M059J (cell line): ENCODE data around the gene MTSS2. TPM values are rescaled to one million over a fixed set of nuclear protein-coding genes. Genes with fewer than 3 reads are reported as not detected.
A peak's percentile ranks its signal among the peaks of the same experiment; 100 is the strongest.

Experiments used
- DNase-seq: peaks from one replicate; pipeline ENCODE4 v3.0.0-alpha.2; 2012; ENCODE audit warnings: low read depth
- total RNA-seq: library from RNA; depleted of rRNA; stranded (reverse); fragments of >200 nt; shearing (Covaris generic); gene quantifications from 2 replicates; pipeline ENCODE4 v1.2.3, GENCODE V29; 2014

The MTSS2 gene
- total RNA-seq, 1 experiment from 2014 or later: 69.0 TPM

- DNase-seq: peak; percentile 55
Observed at GRCh38 chr16:70700101-70701020, 14.5 kb upstream of the MTSS2 start.

GRCh38 chr16:70699696-70700095 is 13.8 kb upstream of the MTSS2 start:
- no peak for DNase-seq

- no peak for DNase-seq
Observed at GRCh38 chr16:70698901-70699300, 13.0 kb upstream of the MTSS2 start.

DNA sequence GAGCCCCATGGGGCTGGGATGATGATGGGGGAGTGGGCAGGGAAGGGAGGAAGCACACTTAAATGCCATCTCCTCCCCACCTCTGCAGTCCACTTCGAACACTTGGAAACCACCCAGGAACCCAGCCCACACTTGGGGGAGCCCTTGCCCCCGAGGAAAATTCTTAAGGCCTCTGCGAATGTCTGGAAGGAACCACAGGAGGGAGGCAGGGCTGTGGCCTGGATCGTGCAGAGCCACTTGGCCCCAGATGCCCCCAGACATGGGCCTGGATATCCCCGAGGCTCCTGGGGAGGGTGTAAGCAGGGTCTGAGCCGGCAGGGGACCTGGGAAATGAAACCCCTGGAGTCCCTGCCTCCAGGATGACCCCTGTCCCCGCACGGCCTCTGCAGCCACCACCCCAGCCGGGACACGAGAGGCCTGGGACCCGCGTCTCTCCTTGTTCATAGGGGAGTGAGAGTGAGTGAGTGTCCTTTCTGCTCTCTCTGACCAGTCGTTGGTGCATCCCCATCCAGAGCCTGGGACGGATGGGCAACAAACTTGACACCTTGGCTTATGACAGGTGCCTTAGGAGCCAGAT is 11.8 kb upstream of the MTSS2 start:
- peak; percentile 89 for DNase-seq

- DNase-seq: peak; percentile 52
Observed at GRCh38 chr16:70696952-70697593, 11.2 kb upstream of the MTSS2 start.

DNA sequence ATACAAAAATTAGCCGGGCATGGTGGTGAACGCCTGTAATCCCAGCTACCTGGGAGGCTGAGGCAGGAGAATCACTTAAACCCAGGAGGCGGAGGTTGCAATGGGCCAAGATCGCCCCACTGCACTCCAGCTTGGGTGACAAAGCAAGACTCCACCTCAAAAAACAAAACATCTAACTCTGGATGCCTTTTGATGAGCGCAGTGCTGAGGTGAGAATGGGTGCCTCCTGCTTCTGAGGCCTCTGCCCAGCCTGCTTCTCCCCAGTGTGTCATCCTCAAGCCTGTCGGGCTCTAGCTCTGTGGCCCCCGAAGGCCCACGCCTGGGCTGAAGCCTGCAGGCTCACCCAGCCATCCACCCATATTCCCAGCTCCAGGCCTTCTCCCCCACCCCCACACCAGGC is 10.5 kb upstream of the MTSS2 start:
- DNase-seq: no peak

- peak; percentile 79 for DNase-seq
Observed at GRCh38 chr16:70695331-70696070, 9.6 kb upstream of the MTSS2 start.

- peak; percentile 52 for DNase-seq
Observed at GRCh38 chr16:70694868-70695218, 9.0 kb upstream of the MTSS2 start.

GRCh38 chr16:70694088-70694867 is 8.4 kb upstream of the MTSS2 start:
- DNase-seq: peak; percentile 98

- DNase-seq: no peak
Observed at GRCh38 chr16:70692873-70693671, 7.2 kb upstream of the MTSS2 start.

DNA sequence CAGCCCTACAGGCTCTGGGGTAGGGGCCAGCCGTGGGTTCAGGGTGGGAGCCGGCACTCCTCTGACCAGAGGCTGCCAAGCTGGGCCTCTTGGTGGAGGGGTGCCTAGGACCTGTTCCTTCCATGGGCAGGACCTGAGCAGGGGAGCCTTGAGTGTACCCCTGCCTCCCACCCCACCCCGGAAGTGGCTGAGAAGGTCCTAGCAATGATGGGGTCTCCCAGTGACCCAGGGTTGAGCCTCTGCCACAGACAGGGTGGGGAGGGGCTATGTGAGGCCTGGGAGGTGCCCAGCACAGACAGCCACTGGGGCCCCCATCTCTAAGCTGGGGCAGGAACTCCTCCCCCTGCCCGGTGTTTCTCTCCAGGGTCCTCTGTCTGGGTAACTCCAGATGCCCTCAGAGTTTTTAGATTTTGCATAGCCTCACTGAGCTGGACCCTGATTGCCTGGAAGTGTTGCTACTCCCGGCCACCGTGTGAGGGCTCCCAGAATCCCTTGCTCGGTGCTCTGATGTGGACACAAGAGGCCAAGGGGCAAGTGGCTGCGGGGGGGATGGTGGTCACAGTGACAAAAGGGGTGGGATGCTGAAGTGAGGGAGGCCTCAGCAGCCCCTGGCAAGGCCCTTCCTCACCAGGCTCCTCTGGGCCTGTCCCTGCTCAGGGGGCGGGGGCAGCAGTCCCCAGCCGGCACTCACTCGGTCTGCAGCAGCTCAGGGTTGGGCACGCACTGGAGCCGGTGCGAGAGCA is 6.4 kb upstream of the MTSS2 start:
- DNase-seq: no peak

GRCh38 chr16:70691223-70692129 is 5.6 kb upstream of the MTSS2 start:
- DNase-seq: peak; percentile 100

DNA sequence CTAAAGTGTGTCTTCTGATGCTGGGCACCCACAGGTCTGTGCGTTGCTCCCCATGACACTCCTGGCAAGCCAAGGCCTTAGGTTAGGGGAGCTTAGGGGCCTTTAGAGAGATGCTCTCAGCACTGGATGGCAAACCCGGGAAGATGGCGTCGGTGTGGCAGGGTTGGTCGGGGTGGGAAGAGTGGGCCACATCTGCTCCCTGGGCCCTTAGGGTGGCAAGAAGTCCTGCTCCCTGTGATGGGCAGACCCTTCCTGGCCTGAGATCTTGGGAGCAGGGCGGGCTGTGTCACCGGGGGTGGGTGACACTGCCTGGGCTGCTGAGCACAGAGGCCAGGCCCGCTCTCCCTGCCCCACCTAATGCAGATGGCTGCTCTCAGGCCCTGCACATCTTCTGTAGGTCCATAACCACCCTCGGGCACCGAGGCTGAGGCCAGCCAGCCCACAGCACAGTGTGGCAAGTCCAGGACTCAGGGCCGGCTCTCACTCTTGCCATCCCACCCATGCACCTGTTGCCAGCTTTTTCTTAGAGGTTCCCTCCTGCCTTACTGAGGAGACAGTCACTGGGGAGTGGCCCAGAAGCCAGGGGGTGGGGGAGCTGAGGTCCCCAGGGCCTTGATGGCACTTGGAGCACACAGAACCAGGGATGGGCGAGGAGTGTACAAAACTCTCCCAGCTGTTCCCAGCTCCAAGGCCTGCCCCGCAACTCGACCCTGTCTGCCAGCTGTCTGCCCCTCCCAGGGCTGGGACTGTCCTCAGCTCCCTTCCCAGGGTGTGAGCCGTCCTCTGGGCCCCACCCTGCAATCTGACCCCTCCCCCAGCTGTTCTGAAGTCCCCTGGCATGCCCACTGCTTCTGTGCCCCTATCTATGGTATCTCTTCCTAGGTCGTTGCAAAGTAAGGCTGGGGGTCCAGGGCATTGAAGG is 4.4 kb upstream of the MTSS2 start:
- DNase-seq: no peak

DNA sequence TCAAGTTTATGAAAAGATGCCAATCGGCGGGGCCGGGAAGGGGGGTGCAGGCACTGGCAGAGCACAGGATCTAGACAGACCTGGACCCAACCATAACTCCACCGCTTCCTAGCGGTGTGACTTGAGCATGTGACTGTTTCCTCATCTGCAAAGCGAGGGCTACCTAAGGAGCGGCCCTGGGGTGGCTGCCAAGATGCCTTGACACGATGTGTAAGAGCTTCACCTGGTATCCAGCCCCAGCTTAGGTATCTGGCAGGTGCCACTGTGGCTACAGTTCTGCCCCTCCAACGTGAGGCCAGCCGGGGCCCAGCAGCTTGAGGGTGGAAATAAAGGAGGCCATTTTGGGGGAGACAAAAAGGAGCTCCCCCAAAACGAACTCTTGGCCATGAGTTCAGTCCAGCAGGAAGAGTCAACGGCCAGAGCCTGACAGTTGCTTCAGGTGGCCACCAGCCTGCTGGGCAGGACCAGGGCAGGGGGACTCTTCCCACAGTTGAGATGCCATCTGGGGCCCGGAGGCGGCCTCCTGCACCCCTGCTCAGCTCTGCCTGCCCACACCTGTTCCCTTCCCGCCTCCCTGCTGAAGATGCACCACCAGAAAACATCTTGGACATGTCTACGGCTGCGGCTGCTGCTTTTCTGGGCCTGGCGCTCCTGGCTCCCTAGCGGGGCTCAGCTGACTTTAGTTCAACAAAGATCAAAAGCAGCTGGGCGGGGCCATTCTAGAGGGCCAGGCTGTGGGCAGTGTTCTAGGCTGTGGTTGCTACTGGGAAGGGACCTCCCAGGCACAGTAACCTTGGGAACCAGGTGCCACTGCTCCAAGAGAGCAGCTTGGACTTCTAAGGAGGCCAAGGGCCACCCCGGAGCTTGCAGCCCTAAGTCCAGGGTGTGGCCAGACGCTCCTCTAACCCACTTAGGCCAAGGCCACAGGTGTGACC is 3.4 kb upstream of the MTSS2 start:
- no peak for DNase-seq

GRCh38 chr16:70688246-70688742 is 2.4 kb upstream of the MTSS2 start:
- DNase-seq: peak; percentile 83

DNA sequence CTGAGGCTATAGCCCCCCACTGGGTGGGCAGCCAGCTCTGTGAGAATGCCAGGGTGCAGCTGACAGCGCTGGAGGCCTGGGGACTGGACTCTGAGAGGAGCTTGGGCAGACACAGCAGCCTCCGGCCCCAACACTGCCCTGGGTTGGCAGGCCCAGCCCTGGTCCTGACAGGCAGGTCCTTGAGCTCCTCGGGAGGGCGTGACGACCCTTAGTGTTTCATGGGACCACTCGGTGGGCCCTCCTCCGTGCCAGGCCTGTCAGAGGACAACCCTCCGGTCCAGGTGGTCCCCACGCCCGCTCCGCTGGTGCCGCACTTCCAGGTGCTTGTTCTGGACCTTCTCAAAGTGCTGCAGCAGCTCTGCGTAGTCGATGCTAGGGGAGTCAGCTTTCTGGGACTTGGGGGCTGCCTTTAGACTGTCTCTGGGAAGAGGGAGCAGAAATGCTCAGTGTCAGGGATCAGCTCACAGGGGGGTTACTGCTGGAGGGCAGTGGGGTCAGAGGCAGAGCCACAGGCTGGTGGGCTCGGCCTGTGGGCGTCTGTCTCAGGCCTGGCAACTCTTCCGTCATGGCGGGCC is 1.9 kb upstream of the MTSS2 start:
- no peak for DNase-seq
